Activated CD4-positive, alpha-beta T cell treated with anti-CD3 and anti-CD28 coated beads for 24 hours (primary cell): ENCODE results near the gene STAM2.
"Not testable (repeated sequence)": the region's sequence is repeated elsewhere in the genome, so short reads cannot be mapped to it uniquely, and the experiment has no call there.

Source experiments
- DNase-seq, 2 donors: peaks; one replicate each; pipeline ENCODE4 v3.0.0-alpha.2; 2020; ENCODE audit warnings: low read depth in 2 of 2

Gene STAM2

GRCh38 chr2:152106464-152106863 lies 69.1 kb downstream of the STAM2 start:
- DNase-seq = no peak

GRCh38 chr2:152103271-152103670 lies 72.3 kb downstream of the STAM2 start:
- no peak for DNase-seq

- DNase-seq = no peak
Measured at GRCh38 chr2:152100961-152101360, 74.6 kb downstream of the STAM2 start.

- DNase-seq = no peak
Measured at GRCh38 chr2:152099367-152100050, 76.1 kb downstream of the STAM2 start.

GRCh38 chr2:152098496-152099366 lies 76.8 kb downstream of the STAM2 start, which contains the start of gene CACNB4:
Gene CACNB4, minus strand, starts transcription at chr2:152099044.
- DNase-seq = no peak

GRCh38 chr2:152097801-152098495 lies 77.6 kb downstream of the STAM2 start:
- no peak for DNase-seq

GRCh38 chr2:152097290-152097800 lies 78.2 kb downstream of the STAM2 start:
- DNase-seq = no peak

GRCh38 chr2:152095146-152095545 lies 80.4 kb downstream of the STAM2 start:
- DNase-seq = no peak

GRCh38 chr2:152094014-152094413 lies 81.5 kb downstream of the STAM2 start:
- DNase-seq = no peak

GRCh38 chr2:152093464-152093863 lies 82.1 kb downstream of the STAM2 start:
- no peak for DNase-seq

- DNase-seq = no peak
Measured at GRCh38 chr2:152092095-152092494, 83.5 kb downstream of the STAM2 start.

- not testable (repeated sequence) for DNase-seq
Measured at GRCh38 chr2:152090726-152091125, 84.8 kb downstream of the STAM2 start.

GRCh38 chr2:152089238-152089637 lies 86.3 kb downstream of the STAM2 start:
- DNase-seq = no peak

- DNase-seq = no peak
Measured at GRCh38 chr2:152088006-152088405, 87.6 kb downstream of the STAM2 start.

GRCh38 chr2:152086231-152086630 lies 89.3 kb downstream of the STAM2 start:
- DNase-seq = no peak

- DNase-seq = no peak
Measured at GRCh38 chr2:152084076-152084475, 91.5 kb downstream of the STAM2 start.

GRCh38 chr2:152083202-152083875 lies 92.2 kb downstream of the STAM2 start:
- no peak for DNase-seq

GRCh38 chr2:152078662-152079061 lies 96.9 kb downstream of the STAM2 start:
- DNase-seq = no peak

- no peak for DNase-seq
Measured at GRCh38 chr2:152078023-152078422, 97.5 kb downstream of the STAM2 start.

GRCh38 chr2:152075461-152076050 lies 100.0 kb downstream of the STAM2 start:
- no peak for DNase-seq

- no peak for DNase-seq
Measured at GRCh38 chr2:152072011-152072410, 103.6 kb downstream of the STAM2 start.
